WTC11 (cell line): ENCODE results near the gene PPDPF.
"Not testable (repeated sequence)": the region's sequence is repeated elsewhere in the genome, so short reads cannot be mapped to it uniquely, and the experiment has no call there.

ENCODE experiments used
- CTCF ChIP-seq: fragments of 200-600 bp; IDR thresholded peaks from 2 replicates; pipeline ENCODE4 v1.8.0; 2022; ENCODE audit warnings: antibody characterized with exemption
- E2F1 ChIP-seq: sonication (generic); formaldehyde crosslinking; IDR thresholded peaks from 2 replicates; pipeline ENCODE4 v1.8.0; 2022; ENCODE audit warnings: mild to moderate bottlenecking, missing genetic modification reagents
- ZNF423 ChIP-seq: fragments of 250-450 bp; sonication (Bioruptor Pico); IDR thresholded peaks from 2 replicates; pipeline ENCODE4 v2.1.2; 2022; ENCODE audit warnings: mild to moderate bottlenecking, moderate library complexity

GRCh38 chr20:63571087-63571478, 50.5 kb downstream of the PPDPF start:
- not testable (repeated sequence) for TF ChIP-seq CTCF; E2F1; ZNF423 (CRISPR knock-in tag)
